Measurements from ENCODE around the gene CHMP1B. TPM values are rescaled to one million over a fixed set of nuclear protein-coding genes. Genes with fewer than 3 reads are reported as not detected.

The CHMP1B gene
- total RNA-seq, 1 donor from 2014 or later: 50.3 TPM

GRCh38 chr18:11883153-11883552 is 31.9 kb downstream of the CHMP1B start:
- Mint-ChIP-seq H3K27me3 (ENCODE audit: unreplicated experiment) (no peaks in the 10 kb centered on the region), H3K9me3 (ENCODE audit: unreplicated experiment) (no peaks in the 10 kb centered on the region), H3K4me1 (ENCODE audit: unreplicated experiment) (no peaks in the 10 kb centered on the region), H3K36me3 (ENCODE audit: unreplicated experiment) (peaks cover 17% of the 10 kb centered on the region), H3K4me3 (ENCODE audit: unreplicated experiment) (no peak overlapping the region), H3K27ac (ENCODE audit: unreplicated experiment) (no peak overlapping the region)
- no peak for TF ChIP-seq CTCF (IDR thresholded peaks at IDR 0.05)
- DNase-seq (ENCODE audit: extremely low spot score, unreplicated experiment): no peak

DNA sequence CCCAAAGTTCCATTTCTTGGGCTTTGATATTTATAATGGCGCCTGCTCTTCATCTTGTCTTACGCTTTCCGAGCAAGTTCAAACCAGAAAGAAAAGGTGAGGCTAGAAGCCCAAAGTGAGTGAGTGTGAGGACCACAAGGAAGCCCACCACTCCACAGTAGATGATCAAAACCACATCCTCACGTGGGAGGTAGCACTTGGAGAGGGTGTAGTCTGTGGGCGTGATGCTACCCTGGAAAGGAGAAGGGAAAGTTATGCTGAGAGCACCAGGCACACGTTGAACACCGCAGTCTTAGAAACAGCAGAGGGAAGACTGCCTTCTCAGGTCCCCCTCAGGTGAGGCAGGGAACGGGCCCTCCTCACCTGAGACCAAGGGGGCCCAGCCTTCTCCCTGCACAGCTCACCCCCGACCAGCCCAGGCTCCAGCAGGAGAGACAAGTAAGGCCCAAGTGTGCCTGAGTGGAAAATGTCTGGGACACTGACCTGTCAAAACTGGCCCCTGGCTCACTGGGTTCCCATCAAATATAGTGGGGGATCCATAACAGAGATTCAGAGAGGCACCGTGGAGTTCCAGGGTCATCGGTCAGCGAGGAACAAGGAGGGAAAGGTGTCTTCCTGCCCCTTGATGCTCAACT is 33.3 kb downstream of the CHMP1B start:
- DNase-seq (ENCODE audit: extremely low spot score, unreplicated experiment): no peak
- H3K27ac Mint-ChIP-seq (ENCODE audit: unreplicated experiment): no peak overlapping the region
- no peaks in the 10 kb centered on the region for H3K27me3 Mint-ChIP-seq (ENCODE audit: unreplicated experiment)
- TF ChIP-seq CTCF (IDR thresholded peaks at IDR 0.05): no peak
- H3K9me3 Mint-ChIP-seq (ENCODE audit: unreplicated experiment): no peaks in the 10 kb centered on the region
- H3K36me3 Mint-ChIP-seq (ENCODE audit: unreplicated experiment): peaks cover 20% of the 10 kb centered on the region
- H3K4me3 Mint-ChIP-seq (ENCODE audit: unreplicated experiment): no peak overlapping the region
- no peaks in the 10 kb centered on the region for H3K4me1 Mint-ChIP-seq (ENCODE audit: unreplicated experiment)

DNA sequence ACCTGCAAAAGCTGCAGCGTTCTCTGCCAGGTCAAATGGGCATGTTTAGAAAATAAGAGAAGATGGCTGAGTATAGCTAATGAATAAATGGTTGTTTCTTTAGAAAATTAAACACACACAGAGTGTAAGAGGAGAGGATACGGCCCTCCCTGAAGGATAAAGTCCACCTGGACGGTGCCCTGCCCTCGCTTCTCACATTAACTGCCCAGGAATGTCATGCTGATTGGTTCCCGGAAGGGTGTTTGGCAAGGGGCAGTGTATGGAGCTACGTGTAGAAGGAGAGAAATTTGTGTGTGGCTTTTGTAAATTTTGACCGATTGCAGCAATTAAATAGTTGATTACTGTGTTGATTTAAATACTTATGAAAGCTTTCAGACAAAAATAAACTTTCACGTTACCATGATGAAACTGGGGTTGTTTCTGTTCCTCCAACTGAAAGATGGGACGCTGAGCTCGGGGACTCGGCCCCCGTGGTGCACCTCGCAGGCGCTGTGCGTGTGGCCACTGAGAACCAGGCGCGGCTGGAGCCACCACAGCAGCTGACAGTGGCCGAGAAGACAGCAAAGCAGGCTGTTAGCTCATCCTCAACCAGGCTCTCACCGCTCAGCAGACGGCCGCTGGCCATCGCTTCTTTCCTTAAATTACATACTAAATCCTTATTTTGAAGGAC is 34.2 kb downstream of the CHMP1B start:
- no peak for TF ChIP-seq CTCF (IDR thresholded peaks at IDR 0.05)
- Mint-ChIP-seq H3K36me3 (ENCODE audit: unreplicated experiment) (peaks cover 24% of the 10 kb centered on the region), H3K27ac (ENCODE audit: unreplicated experiment) (no peak overlapping the region), H3K4me3 (ENCODE audit: unreplicated experiment) (no peak overlapping the region), H3K27me3 (ENCODE audit: unreplicated experiment) (no peaks in the 10 kb centered on the region), H3K9me3 (ENCODE audit: unreplicated experiment) (no peaks in the 10 kb centered on the region), H3K4me1 (ENCODE audit: unreplicated experiment) (no peaks in the 10 kb centered on the region)
- no peak for DNase-seq (ENCODE audit: extremely low spot score, unreplicated experiment)

GRCh38 chr18:11886577-11887110 is 35.4 kb downstream of the CHMP1B start:
- no peak for DNase-seq (ENCODE audit: extremely low spot score, unreplicated experiment)
- no peaks in the 10 kb centered on the region for H3K27me3 Mint-ChIP-seq (ENCODE audit: unreplicated experiment)
- H3K9me3 Mint-ChIP-seq (ENCODE audit: unreplicated experiment): no peaks in the 10 kb centered on the region
- no peak for TF ChIP-seq CTCF (IDR thresholded peaks at IDR 0.05)
- H3K36me3 Mint-ChIP-seq (ENCODE audit: unreplicated experiment): peaks cover 29% of the 10 kb centered on the region
- H3K4me1 Mint-ChIP-seq (ENCODE audit: unreplicated experiment): no peaks in the 10 kb centered on the region
- H3K4me3 Mint-ChIP-seq (ENCODE audit: unreplicated experiment): no peak overlapping the region
- no peak overlapping the region for H3K27ac Mint-ChIP-seq (ENCODE audit: unreplicated experiment)

- Mint-ChIP-seq H3K4me3 (ENCODE audit: unreplicated experiment) (no peak overlapping the region), H3K4me1 (ENCODE audit: unreplicated experiment) (no peaks in the 10 kb centered on the region), H3K27ac (ENCODE audit: unreplicated experiment) (no peak overlapping the region), H3K36me3 (ENCODE audit: unreplicated experiment) (peaks cover 31% of the 10 kb centered on the region), H3K9me3 (ENCODE audit: unreplicated experiment) (no peaks in the 10 kb centered on the region), H3K27me3 (ENCODE audit: unreplicated experiment) (no peaks in the 10 kb centered on the region)
- TF ChIP-seq CTCF (IDR thresholded peaks at IDR 0.05): no peak
- DNase-seq (ENCODE audit: extremely low spot score, unreplicated experiment): no peak
Observed at GRCh38 chr18:11887328-11888128, 36.3 kb downstream of the CHMP1B start.

Data from osteocyte (in vitro differentiated cells).